Measurements from ENCODE around the gene RUNDC1. TPM values are rescaled to one million over a fixed set of nuclear protein-coding genes. Genes with fewer than 3 reads are reported as not detected.
"Not testable (repeated sequence)": the region's sequence is repeated elsewhere in the genome, so short reads cannot be mapped to it uniquely, and the experiment has no call there.

The RUNDC1 gene
- total RNA-seq, 1 donor from 2014 or later = 10.2 TPM

GRCh38 chr17:42953669-42954068 is 26.7 kb upstream of the RUNDC1 start:
- Histone ChIP-seq H3K4me3 (no peak overlapping the region), H3K36me3 (peaks cover 79 to 82% of the 10 kb centered on the region in 2 donors), H3K4me1 (no peaks in the 10 kb centered on the region), H3K27me3 (no peaks in the 10 kb centered on the region), H3K27ac (no peak overlapping the region), H3K9me3 (no peaks in the 10 kb centered on the region)
- no peak for DNase-seq (ENCODE audit: low spot score in 2 of 2)
- intact Hi-C loops (cut with DNase I) = no loop called here
- no peak for TF ChIP-seq CTCF (IDR thresholded peaks at IDR 0.05)

GRCh38 chr17:42964161-42964932 is 16.0 kb upstream of the RUNDC1 start, which contains the start of gene AARSD1:
Gene AARSD1 (minus strand): TSS chr17:42964454. CDS start chr17:42964440, 14 bp downstream.
- intact Hi-C loops (cut with DNase I) = loop anchor here (1.0 kb wide), 1 partner anchor 34 kb away; the partner anchor contains the start of gene RPL27
- DNase-seq (ENCODE audit: low spot score in 2 of 2) = peak; percentile 62 to 94
- Histone ChIP-seq H3K9me3 (no peaks in the 10 kb centered on the region), H3K27me3 (no peaks in the 10 kb centered on the region), H3K27ac (peak within 1 kb of the TSS; percentile 78 to 84), H3K4me1 (peaks cover 0 to 4% of the 10 kb centered on the region in 2 donors), H3K4me3 (peak within 1 kb of the TSS; percentile 69 to 74), H3K36me3 (peaks cover 22 to 31% of the 10 kb centered on the region in 2 donors)
- no peak for TF ChIP-seq CTCF (IDR thresholded peaks at IDR 0.05)

GRCh38 chr17:42967925-42968324 is 12.4 kb upstream of the RUNDC1 start:
- Histone ChIP-seq H3K27me3 (no peaks in the 10 kb centered on the region), H3K9me3 (no peaks in the 10 kb centered on the region), H3K36me3 (no peaks in the 10 kb centered on the region), H3K4me1 (peaks cover 0 to 4% of the 10 kb centered on the region in 2 donors), H3K4me3 (no peak overlapping the region), H3K27ac (no peak overlapping the region)
- no peak for DNase-seq (ENCODE audit: low spot score in 2 of 2)
- TF ChIP-seq CTCF (IDR thresholded peaks at IDR 0.05) = no peak
- intact Hi-C loops (cut with DNase I) = no loop called here

- Histone ChIP-seq H3K36me3 (no peaks in the 10 kb centered on the region), H3K27me3 (no peaks in the 10 kb centered on the region), H3K4me1 (peaks cover 0 to 4% of the 10 kb centered on the region in 2 donors), H3K9me3 (no peaks in the 10 kb centered on the region), H3K4me3 (no peak overlapping the region), H3K27ac (no peak overlapping the region)
- no peak for DNase-seq (ENCODE audit: low spot score in 2 of 2)
- no peak for TF ChIP-seq CTCF (IDR thresholded peaks at IDR 0.05)
- intact Hi-C loops (cut with DNase I) = no loop called here
These were observed 11.3 kb upstream of the RUNDC1 start for GRCh38 chr17:42969001-42969581.

DNA sequence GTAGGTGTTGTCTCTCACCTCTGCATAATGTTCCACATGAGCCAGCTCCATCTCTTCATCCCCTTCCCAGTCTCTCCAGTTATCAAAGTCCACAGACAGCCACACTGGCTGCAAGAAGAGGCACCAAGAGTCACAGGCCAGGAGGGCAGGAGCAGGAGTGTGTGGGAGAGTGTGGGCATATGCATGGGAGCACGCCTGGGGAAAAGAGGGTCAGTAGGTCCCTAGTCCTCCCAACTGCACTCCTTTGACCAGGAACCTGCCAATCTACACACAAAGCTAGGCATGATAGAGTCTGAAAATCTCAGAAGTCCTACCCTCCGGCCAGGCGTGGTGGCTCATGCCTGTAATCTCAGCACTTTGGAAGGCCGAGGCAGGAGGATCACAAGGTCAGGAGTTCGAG is 8.8 kb upstream of the RUNDC1 start:
- intact Hi-C loops (cut with DNase I) = no loop called here
- TF ChIP-seq CTCF (IDR thresholded peaks at IDR 0.05) = no peak
- no peak overlapping the region for H3K27ac ChIP-seq
- no peak overlapping the region for H3K4me3 ChIP-seq
- H3K9me3 ChIP-seq = no peaks in the 10 kb centered on the region
- H3K36me3 ChIP-seq = no peaks in the 10 kb centered on the region
- H3K4me1 ChIP-seq = no peaks in the 10 kb centered on the region
- no peak for DNase-seq (ENCODE audit: low spot score in 2 of 2)
- H3K27me3 ChIP-seq = no peaks in the 10 kb centered on the region

GRCh38 chr17:42973323-42973722 is 7.0 kb upstream of the RUNDC1 start:
- intact Hi-C loops (cut with DNase I); H3K4me3 ChIP-seq; H3K4me1 ChIP-seq; H3K27ac ChIP-seq; DNase-seq (ENCODE audit: low spot score in 2 of 2); H3K36me3 ChIP-seq; H3K27me3 ChIP-seq; H3K9me3 ChIP-seq: not testable (repeated sequence)
